Muscle layer of duodenum (tissue), 2 donors: ENCODE data around the gene HOXC12.

Source experiments
- H3K27ac ChIP-seq: one replicate; pipeline ENCODE4 v1.7.0; 2013; ENCODE audit warnings: mild to moderate bottlenecking, low read length
- H3K27me3 ChIP-seq: one replicate; pipeline ENCODE4 v1.7.0; 2013; ENCODE audit warnings: low read depth, mild to moderate bottlenecking, control low read depth, low read length
- H3K36me3 ChIP-seq, 2 donors: one replicate each; pipeline ENCODE4 v1.7.0; 2013; ENCODE audit warnings: low read length in 2 of 2, control low read depth in 1 of 2, mild to moderate bottlenecking in 1 of 2; ENCODE audit not compliant: insufficient read depth in 2 of 2, control insufficient read depth in 1 of 2
- H3K4me1 ChIP-seq, 2 donors: one replicate each; pipeline ENCODE4 v1.7.0; 2013; ENCODE audit warnings: low read length in 2 of 2, mild to moderate bottlenecking in 2 of 2, control low read depth in 1 of 2, moderate library complexity in 1 of 2; ENCODE audit not compliant: insufficient read depth in 2 of 2, control insufficient read depth in 1 of 2
- H3K4me3 ChIP-seq, 2 donors: one replicate each; pipeline ENCODE4 v1.7.0; 2013; ENCODE audit warnings: low read length in 2 of 2, low read depth in 1 of 2, mild to moderate bottlenecking in 1 of 2
- H3K9me3 ChIP-seq, 2 donors: one replicate each; pipeline ENCODE4 v1.7.0; 2013; ENCODE audit warnings: low read length in 2 of 2, control low read depth in 1 of 2, mild to moderate bottlenecking in 1 of 2; ENCODE audit not compliant: control insufficient read depth in 1 of 2
- donor health status: healthy.

HOXC12 gene

DNA sequence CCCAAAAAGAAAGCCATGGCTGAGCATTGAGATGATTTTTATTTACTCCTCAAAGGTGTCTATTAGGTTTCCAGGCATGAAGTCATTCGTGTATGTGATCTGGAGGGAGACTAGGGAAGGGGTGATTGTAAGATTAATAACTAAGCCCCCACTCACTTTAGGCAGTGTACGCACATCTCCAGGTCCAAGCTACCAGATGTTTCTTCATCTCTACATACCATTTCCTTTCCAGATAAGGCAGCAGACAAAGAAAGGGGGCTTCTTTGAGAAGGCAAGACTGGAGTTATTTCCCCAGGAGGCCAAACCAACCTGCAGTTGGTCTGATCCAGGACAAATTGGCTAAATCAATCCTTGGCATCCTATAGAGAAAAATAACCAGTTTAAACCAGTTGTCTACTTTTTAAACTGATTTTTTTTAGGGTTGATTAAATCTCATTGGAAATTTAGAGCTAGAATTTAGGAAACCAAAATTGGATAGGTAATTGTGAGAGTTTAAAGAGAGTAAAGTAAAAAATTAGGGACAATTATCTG is 12.2 kb upstream of the HOXC12 start:
- Histone ChIP-seq H3K4me3 (no peak overlapping the region), H3K9me3 (no peaks in the 10 kb centered on the region), H3K36me3 (no peaks in the 10 kb centered on the region), H3K4me1 (peaks cover 0 to 18% of the 10 kb centered on the region in 2 donors), H3K27ac (no peak overlapping the region), H3K27me3 (peaks cover 73% of the 10 kb centered on the region)

DNA sequence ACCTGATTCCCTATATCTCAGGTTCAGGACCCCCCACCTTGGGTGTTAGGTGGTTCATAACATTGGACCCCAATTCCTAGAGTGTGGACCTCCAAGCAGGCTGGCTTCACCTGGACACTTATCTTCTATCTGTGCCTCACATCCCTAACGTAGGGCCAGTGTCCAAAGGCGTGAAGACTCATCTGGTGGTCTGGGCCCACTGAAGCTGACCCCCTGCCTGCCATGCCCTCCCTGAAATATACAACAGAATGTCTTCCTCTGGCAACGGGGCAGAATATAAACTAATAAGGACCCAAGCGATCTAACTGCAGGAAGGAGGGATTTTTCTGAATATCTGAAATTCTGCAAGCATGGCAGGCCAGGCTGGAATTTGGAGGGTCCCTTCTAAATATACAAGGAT is 10.5 kb upstream of the HOXC12 start:
- no peaks in the 10 kb centered on the region for H3K9me3 ChIP-seq
- no peaks in the 10 kb centered on the region for H3K36me3 ChIP-seq
- no peak overlapping the region for H3K4me3 ChIP-seq
- peaks cover 73% of the 10 kb centered on the region for H3K27me3 ChIP-seq
- peaks cover 0 to 7% of the 10 kb centered on the region in 2 donors for H3K4me1 ChIP-seq
- H3K27ac ChIP-seq: no peak overlapping the region

DNA sequence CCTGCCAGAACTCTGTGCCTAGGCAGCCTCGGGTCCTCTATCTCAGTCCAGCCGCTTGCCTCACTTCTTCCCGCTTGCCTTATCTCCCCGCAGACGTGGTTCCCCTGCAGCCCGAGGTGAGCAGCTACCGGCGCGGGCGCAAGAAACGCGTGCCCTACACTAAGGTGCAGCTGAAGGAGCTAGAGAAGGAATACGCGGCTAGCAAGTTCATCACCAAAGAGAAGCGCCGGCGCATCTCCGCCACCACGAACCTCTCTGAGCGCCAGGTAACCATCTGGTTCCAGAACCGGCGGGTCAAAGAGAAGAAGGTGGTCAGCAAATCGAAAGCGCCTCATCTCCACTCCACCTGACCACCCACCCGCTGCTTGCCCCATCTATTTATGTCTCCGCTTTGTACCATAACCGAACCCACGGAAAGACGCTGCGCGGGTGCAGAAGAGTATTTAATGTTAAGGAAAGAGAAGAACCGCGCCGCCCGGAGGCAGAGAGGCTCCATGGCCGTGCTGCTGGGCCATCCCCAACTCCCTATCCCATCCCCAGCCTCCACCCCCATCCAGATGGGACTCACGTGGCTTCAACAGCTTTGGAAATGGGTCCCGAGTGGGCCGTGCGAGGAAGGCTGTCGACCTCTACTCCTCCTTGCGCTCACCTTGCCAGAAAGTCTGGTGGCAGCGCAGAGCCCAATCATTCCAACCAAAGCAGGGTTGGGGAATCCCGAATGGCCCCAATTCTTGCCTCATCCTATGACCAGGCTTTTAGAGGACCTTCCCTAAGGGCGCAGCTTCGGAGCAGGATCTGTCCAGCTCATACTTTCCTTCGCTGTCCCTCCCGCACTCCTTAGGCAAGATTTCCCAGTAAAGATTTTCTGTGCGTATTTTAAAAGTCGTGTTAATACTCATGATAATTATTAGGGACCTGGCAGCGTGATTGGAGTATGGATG is 9.5 kb upstream of the HOXC12 start:
- Histone ChIP-seq H3K9me3 (no peaks in the 10 kb centered on the region), H3K27me3 (peaks cover 76% of the 10 kb centered on the region), H3K4me3 (no peak overlapping the region), H3K27ac (no peak overlapping the region), H3K36me3 (no peaks in the 10 kb centered on the region), H3K4me1 (peaks cover 0 to 5% of the 10 kb centered on the region in 2 donors)

- Histone ChIP-seq H3K27ac (no peak overlapping the region), H3K4me1 (peaks cover 0 to 18% of the 10 kb centered on the region in 2 donors), H3K27me3 (peaks cover 86% of the 10 kb centered on the region), H3K4me3 (no peak overlapping the region), H3K36me3 (no peaks in the 10 kb centered on the region), H3K9me3 (no peaks in the 10 kb centered on the region)
These were observed 7.0 kb upstream of the HOXC12 start for GRCh38 chr12:53947743-53948142.

DNA sequence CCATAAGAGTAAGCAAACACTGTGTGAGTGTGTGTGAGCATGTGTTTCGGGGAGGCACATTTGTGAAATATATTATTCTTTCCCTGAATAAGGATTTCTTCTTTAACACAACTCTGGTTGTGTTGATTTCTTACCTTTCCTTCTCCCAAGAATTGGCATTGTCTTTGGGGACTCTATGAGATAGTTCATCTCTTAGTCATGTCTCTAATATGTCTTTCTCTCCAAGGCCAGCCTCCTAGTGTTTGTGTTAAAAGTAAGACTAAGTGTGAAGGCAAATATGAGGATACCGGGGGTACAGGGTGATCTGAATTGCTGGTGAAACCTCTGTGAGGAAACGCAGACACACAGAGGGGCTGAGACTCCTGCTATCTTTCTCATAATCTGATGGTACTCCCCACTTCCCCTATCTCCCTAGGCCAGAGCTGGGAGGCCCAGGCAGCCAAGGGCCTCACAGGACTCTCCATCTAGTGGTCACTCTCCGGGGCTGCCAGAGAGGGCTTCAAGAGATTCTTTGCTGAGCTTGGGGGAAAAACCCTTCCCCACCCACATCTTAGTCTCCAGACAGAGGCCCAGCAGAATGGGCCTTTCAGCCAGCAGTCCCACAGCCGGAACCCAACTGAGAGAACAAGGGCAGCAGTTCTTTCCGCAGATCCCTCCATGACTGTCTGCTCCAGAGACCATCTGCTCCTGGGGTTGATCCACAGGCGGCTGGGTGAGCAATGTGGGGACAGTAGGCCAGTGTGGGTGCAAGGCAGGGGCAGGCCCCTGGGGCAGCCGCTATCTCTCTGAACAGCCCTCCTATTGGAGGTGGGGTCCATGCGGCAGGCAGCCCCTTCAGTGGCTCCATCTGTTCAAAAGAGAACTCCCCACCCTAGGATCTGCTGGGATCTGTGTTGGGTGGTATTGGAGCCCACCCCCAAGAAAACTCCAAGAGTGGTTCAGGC is 5.8 kb upstream of the HOXC12 start:
- peaks cover 91% of the 10 kb centered on the region for H3K27me3 ChIP-seq
- no peaks in the 10 kb centered on the region for H3K36me3 ChIP-seq
- H3K4me3 ChIP-seq: no peak overlapping the region

DNA sequence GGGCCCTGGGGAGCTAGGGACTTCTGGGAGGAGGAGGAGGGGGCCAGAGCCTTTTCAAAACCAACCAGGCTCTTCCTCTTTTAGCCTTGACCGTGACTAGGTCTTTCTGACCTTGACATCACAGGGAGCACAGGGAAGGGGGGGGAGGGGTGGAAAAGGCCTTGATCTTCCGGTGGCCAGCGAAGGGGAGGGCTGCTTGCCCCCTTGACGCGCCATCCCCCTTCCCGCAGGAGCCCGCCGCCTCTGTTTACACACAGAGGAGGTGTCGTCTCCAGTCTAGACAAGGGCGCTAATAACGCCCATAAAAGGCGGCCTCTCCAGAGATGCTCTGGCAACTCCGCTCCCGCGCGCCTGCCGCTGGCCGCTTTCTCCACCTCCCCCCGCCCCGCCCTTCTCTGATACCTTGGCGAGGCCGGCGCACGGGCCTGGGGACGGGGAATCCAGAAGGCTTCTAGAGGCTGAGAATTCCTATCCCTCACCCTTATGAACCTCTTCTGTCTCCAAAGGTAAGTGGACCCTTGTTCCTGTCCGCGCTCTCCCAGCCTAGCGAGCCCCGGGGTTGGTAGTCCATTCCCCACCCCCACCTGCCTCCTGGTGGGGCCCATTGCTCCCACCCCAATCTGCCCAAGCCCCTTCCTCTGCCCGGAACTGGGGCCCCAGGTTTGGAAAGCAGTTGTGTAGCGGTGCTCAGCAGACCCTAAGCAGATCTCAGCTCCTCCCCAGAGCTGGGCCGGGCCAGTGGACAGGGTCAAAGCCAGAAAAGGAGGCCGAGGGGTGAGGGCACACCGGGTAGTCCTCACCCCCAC is 4.9 kb upstream of the HOXC12 start:
- H3K27ac ChIP-seq: no peak overlapping the region
- no peaks in the 10 kb centered on the region for H3K36me3 ChIP-seq
- H3K4me1 ChIP-seq: peaks cover 0 to 22% of the 10 kb centered on the region in 2 donors
- peaks cover 0 to 5% of the 10 kb centered on the region in 2 donors for H3K9me3 ChIP-seq
- H3K4me3 ChIP-seq: no peak overlapping the region
- peaks cover 91% of the 10 kb centered on the region for H3K27me3 ChIP-seq

More for the DNA sequence above, 5.8 kb upstream of the HOXC12 start:
- Histone ChIP-seq H3K4me1 (peaks cover 0 to 18% of the 10 kb centered on the region in 2 donors), H3K9me3 (peaks cover 0 to 3% of the 10 kb centered on the region in 2 donors), H3K27ac (no peak overlapping the region)

GRCh38 chr12:53950437-53950773 is 4.3 kb upstream of the HOXC12 start:
- no peak overlapping the region for H3K27ac ChIP-seq
- H3K27me3 ChIP-seq: peaks cover 90% of the 10 kb centered on the region
- no peak overlapping the region for H3K4me3 ChIP-seq
- H3K4me1 ChIP-seq: peaks cover 0 to 21% of the 10 kb centered on the region in 2 donors
- peaks cover 0 to 5% of the 10 kb centered on the region in 2 donors for H3K9me3 ChIP-seq
- no peaks in the 10 kb centered on the region for H3K36me3 ChIP-seq

DNA sequence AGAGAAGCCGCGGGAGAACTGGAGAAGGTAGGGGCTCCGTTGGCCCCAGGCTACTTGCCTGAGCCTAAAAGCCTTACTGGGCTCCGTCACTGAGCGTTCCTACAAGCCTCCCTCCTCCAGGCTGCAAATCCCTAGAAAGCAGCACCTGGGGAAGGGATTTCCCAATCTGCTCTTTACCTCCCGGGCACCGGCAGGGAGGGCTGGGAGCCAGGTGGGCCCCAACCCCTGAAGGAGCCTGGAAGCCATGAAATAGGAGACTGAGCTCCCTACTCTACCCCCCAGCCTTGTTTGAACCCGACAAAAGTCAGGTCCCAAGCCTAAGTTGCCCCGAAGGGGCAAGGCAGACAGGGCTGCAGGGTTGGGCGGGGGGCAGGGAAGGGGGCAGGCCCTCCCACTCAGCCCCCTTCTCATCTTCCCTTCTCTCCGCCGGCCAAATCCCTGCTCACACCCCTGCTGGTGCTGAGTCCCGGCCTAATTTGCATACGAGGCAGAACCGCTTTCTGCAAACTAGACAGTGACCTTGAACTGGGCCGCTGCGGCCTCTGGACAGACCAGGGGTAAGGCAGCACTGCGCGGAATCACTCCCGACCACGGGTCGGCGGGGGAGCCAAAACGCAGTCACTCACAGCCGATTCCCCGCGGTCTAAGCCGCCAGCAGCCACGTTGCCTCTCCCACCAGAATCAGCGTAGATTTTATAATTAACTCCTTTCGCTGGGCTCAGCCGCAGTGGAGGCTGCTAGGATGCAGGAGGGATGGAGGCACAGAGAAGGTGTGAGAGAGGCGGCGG is 3.7 kb upstream of the HOXC12 start:
- no peaks in the 10 kb centered on the region for H3K36me3 ChIP-seq
- H3K27me3 ChIP-seq: peaks cover 90% of the 10 kb centered on the region
- H3K27ac ChIP-seq: no peak overlapping the region
- H3K4me1 ChIP-seq: peaks cover 0 to 21% of the 10 kb centered on the region in 2 donors
- H3K9me3 ChIP-seq: peaks cover 0 to 5% of the 10 kb centered on the region in 2 donors
- no peak overlapping the region for H3K4me3 ChIP-seq

DNA sequence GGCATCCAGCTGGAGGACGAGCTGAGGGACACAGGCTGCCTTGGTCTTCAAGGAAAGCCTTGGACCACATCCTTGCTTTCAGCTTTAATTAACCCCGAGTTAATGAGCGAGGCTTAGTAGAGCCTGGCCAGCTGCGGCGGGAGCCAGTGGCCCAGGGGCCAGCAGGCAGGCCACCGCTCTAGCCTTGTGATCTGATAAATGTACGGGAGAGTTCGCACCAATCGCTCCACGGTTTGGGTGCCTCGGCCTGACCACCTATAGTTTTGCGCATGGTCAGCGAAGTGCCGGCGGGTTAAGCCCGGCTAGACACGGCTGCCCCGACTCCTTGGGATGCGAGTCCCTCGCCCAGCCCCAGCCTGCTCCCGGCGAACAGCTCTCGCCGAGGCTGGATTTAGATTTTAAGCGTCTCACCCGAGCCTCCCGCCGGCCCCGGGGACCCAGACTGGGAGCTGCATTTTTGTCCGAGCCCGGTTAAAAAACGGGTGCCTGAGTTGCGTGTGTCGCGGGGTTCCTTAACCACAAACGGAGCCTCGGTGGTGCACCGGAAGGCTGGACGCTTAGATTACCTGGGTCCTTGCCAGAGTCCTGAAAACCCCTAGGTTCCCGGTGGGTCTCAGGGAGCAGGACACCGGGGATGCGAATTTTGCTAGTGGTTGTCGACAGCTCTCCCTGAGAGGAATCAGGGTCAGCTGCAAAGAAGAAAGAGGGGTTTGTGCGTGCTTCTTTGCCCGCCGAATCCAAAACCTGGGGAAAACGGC is 2.9 kb upstream of the HOXC12 start:
- H3K4me3 ChIP-seq: no peak overlapping the region
- H3K27me3 ChIP-seq: peaks cover 90% of the 10 kb centered on the region
- H3K4me1 ChIP-seq: peaks cover 0 to 21% of the 10 kb centered on the region in 2 donors
- no peaks in the 10 kb centered on the region for H3K36me3 ChIP-seq
- H3K9me3 ChIP-seq: peaks cover 0 to 5% of the 10 kb centered on the region in 2 donors
- no peak overlapping the region for H3K27ac ChIP-seq
